Esophagus muscularis mucosa (tissue), 3 donors: ENCODE results near the gene EVL.

Experiments used
- EP300 ChIP-seq: sonication (generic); formaldehyde crosslinking; IDR thresholded peaks from one replicate; pipeline ENCODE4 v1.6.1; 2017; ENCODE audit warnings: antibody characterized with exemption
- TF ChIP-seq, protein P1 (sequence below), 3 experiments: fragments of 200-600 bp in 2 of 3; fragments of 450-650 bp in 1 of 3; sonication (generic) in 2 of 3; IDR thresholded peaks; one replicate each; pipeline ENCODE4 v1.5.1; 2017 to 2019; ENCODE audit warnings: antibody characterized with exemption in 3 of 3, mild to moderate bottlenecking in 2 of 3, moderate library complexity in 1 of 3

DNA sequence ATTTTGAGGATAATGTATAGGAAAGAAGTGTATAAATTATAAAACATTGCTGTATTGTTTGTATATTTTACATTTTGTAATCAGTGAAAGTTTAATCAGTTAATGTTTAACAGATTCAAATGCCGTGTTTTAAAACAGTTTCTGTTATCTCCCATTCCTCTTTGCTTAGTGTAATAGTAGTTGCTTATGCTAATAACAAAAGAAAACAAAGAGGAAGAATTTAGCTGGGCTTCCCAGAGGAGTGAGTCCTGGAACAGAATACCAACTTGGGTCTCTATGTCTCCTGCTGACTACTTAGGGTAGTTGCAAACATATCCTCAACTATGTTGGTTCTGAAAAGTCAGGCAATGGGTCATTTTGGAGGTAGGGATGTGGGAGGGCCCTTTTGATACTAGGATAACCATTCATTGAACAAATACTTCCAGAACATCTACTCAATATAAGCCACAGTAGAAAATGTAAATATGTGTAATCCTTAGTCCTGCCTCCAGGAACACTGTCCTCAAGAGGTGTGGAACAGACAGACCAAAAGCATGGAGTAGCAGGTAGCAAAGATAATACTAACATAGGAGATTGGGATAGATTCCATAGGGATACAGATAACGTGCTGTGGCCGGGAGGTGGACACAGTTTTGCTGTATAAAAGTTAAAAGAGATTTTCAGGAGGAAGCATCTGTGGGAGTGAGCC is 36.1 kb upstream of the EVL start:
- TF ChIP-seq, protein P1, sequence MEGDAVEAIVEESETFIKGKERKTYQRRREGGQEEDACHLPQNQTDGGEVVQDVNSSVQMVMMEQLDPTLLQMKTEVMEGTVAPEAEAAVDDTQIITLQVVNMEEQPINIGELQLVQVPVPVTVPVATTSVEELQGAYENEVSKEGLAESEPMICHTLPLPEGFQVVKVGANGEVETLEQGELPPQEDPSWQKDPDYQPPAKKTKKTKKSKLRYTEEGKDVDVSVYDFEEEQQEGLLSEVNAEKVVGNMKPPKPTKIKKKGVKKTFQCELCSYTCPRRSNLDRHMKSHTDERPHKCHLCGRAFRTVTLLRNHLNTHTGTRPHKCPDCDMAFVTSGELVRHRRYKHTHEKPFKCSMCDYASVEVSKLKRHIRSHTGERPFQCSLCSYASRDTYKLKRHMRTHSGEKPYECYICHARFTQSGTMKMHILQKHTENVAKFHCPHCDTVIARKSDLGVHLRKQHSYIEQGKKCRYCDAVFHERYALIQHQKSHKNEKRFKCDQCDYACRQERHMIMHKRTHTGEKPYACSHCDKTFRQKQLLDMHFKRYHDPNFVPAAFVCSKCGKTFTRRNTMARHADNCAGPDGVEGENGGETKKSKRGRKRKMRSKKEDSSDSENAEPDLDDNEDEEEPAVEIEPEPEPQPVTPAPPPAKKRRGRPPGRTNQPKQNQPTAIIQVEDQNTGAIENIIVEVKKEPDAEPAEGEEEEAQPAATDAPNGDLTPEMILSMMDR (IDR thresholded peaks at IDR 0.05), result no peak
- no peak for TF ChIP-seq EP300
